GM21529 (cell line): ENCODE data around the gene USP25.
"Not testable (repeated sequence)": the region's sequence is repeated elsewhere in the genome, so short reads cannot be mapped to it uniquely, and the experiment has no call there.

Source experiments
- ATAC-seq: cut with Tn5 transposase; IDR thresholded peaks from one replicate; pipeline ENCODE4 v1.9.1; 2021; ENCODE audit not compliant: unreplicated experiment

USP25 gene

GRCh38 chr21:15732290-15732995 is 2.7 kb downstream of the USP25 start:
- ATAC-seq = peak; percentile 50

GRCh38 chr21:15732996-15733329 is 3.2 kb downstream of the USP25 start:
- no peak for ATAC-seq

GRCh38 chr21:15735409-15735808 is 5.6 kb downstream of the USP25 start:
- no peak for ATAC-seq

DNA sequence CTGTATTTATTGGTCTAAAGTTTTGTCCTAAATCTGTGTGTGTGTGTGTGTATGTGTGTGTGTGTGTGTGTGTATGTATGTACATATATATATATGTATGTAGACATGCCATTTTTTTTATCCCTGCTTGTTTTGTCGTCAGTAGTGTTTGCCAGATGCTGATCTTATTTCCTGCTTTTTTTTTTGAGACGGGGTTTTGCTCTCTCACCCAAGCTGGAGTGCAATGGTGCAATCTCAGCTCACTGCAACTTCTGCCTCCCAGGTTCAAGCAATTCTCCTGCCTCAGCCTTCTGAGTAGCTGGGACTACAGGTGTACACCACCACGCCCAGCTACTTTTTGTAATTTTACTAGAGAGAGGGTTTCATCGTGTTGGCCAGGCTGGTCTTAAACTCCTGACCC is 6.1 kb downstream of the USP25 start:
- not testable (repeated sequence) for ATAC-seq

- not testable (repeated sequence) for ATAC-seq
These were observed 9.0 kb downstream of the USP25 start for GRCh38 chr21:15738779-15739178.

DNA sequence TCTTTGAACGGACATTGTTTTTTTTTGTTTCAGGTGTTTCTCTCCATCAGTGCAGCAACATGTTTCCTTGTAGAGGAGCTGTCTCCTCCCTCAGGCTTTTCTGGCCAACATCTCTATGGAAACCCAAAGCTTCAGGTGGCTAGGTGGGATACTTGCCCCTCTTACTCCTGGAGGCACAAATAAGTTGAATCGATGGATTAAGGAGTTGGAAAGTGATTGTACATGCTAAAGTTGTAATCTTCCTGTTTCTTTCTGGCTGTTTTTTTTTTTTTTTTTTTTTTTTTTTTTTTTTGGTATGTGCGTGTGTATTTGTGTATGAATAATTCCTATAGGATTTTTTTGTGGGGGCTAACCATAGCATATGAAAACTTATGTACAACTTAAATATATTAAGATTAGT is 10.6 kb downstream of the USP25 start:
- no peak for ATAC-seq

DNA sequence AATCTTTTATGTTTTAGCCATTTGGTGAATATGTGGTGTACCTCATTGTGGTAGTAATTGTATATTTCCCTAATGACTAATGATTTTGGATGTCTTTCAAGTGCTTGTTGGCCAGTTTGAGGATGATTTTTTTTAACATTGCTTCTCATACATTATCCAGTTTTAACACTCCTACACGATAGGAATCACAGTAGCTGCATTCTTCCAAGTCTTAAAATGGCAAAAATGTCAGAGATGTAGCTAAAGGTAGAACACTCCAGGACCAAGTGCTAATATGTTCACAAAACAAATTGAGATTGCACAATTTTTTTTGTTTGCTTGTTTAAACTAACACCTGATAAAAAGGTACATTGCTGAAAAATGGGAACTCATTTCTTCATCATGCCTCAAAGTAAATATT is 11.7 kb downstream of the USP25 start:
- ATAC-seq = no peak

- ATAC-seq = no peak
These were observed 12.4 kb downstream of the USP25 start for GRCh38 chr21:15742052-15742670.

GRCh38 chr21:15742694-15743093 is 12.9 kb downstream of the USP25 start:
- ATAC-seq = no peak

GRCh38 chr21:15743593-15743992 is 13.8 kb downstream of the USP25 start:
- ATAC-seq = no peak

DNA sequence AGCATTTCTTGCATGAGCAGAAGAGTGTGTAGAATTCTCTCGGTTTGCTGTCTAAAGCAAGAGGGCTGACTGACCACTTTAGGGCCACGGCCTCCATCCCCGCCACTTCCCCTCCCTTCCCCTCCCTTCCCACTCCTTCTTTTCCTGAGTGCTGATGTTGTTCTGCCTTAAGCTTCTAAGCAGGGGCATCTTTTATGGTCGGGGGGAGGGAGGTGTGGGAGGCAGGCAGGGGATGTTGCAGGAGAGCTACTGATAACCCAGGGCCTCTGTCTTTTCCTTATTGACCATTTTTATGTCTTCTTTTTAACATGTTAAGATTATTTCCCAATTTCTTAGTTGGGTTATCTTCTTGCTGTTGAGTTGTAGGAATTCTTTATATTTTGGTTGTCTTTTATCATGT is 15.1 kb downstream of the USP25 start:
- ATAC-seq = no peak

DNA sequence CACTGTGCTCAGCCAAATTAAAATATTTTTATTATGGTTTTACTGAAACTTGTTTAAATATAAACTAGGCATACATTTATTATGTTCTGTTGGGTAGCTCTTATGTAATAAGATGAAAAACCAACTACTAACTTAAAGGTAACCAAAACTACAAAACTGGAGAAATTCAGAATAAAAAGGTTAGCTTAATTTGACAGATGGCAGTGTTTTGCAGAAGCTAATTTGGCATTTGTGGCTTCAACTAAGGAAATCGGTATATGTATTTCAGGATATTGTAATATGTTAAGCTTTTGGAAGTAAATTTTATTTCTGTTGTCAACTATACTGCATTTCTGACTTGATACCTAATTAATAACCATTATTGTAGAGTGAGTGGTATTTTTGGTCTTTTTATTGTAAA is 18.8 kb downstream of the USP25 start:
- ATAC-seq = no peak

DNA sequence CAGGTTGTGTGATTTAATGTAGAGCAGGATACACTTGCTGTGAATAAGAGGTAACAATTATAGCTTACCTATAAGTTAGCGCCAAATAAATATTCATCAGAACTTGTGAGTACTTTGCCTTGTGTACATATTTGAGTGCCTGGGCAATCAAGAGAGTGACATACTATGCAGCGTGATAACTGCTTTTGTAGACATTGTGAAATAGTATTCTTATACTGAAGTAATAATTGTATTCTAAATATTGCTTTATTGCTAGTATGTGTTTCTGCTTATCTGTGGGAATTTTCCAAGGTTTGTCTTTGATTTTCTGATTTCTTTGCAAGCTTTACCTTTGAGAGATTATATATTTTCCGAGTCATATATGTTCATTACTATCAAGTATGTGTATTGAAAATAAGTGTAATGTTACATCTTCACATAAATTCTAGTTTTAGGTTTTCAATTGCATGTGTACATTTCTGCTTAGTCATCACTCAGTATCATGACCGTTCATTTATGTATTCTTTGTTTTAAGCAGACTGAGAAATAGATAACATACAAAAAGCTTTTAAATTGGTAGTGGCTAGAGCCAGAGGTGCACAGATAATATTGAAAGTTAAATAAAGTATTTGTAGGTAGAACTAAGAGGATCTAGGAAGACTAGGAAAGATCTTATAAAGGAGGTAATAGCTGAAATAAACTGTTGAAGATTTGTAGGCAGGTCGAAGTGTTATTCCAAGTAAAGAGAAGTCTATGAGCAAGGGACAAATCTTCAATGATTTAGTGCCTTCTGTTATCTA is 19.5 kb downstream of the USP25 start:
- ATAC-seq = no peak

- no peak for ATAC-seq
These were observed 20.0 kb downstream of the USP25 start for GRCh38 chr21:15749861-15750159.

GRCh38 chr21:15751037-15751436 is 21.3 kb downstream of the USP25 start:
- no peak for ATAC-seq

- no peak for ATAC-seq
These were observed 21.8 kb downstream of the USP25 start for GRCh38 chr21:15751546-15751945.

GRCh38 chr21:15752763-15753407 is 23.1 kb downstream of the USP25 start:
- no peak for ATAC-seq

DNA sequence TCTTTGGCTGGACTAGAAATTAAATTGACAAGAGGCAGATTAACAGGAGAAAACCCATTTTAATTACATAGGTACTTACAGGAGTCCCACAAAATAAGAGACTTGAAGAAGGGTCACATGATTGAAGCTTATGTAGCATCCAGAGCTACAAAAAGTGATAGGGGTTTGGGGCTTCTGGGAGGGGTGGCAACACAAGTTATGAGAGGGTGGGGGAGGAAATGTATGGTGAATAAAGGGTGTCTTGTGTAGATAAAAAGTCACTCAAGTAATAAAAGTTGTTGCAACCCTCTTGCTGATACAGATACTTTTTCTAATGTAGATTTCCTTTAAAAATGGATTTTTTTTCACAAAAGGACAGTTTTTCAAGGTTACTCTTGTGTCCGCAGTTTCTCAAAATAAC is 24.0 kb downstream of the USP25 start:
- ATAC-seq = no peak

DNA sequence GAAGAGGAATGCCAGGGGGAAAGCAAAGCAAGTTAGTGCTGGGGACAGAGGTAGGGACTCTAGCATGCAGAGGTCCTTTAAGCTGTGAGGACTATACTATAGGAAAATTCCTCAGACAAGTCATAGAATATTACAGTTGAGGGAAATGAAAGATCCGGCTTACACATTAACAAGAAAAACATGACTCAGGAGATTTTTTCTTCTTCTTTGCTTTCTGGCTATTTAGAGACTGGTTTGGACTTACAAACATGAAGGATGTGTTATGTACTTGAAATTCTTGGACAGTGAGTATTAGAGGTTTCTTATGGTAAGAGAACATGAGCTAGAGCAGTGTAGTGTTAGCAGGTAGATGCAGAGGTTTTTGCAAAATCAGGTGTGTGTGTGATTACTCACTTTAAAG is 24.9 kb downstream of the USP25 start:
- ATAC-seq = no peak

DNA sequence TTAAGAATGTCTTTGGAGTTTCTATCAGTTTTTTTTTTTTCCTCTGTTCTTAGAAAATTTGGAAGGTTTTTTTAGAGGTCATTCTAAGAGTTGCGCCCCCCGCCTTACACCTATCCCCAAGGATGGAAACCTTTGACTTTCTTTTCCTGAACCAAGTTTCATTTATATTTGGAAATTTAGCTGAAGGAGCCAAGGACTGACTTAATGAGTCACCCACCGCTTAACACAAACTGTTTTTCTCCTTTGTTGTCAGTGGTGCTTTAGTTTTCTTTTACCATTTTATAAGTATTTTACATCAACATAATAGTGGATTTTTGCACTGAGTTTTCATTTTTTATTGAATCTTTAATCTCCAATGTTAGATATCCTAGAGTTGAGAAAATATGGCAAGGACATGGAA is 25.3 kb downstream of the USP25 start:
- ATAC-seq = no peak

- ATAC-seq = no peak
These were observed 29.7 kb downstream of the USP25 start for GRCh38 chr21:15759469-15759868.

DNA sequence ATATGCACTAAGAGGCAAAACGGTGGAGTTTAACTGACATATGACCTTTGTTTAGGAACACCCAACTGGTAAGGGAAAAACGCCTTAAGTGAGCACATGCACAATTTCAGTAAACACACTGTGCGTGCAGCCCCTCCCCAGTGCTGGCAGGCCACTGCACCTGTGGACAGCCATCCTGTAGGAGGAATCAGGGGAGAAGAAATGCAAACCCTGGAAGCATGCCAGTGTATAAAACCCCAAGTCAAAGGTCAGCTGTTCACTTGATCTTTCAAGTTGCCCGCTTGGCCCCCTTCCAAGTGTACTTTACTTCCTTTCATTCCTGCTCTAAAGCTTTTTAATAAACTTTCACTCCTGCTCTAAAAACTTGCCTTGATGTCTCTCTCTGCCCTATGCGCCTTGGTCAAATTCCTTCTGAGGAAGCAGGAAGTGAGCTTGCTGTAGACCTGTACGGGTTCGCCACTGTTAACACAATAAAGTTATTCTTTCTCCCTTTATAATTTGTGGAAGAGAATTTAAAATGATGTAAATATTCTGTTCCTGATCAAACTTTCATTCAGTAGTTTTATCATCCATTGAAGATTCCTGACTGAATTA is 31.8 kb downstream of the USP25 start:
- ATAC-seq = no peak
